H1 (cell line): ENCODE data around the gene GAPT. TPM values are rescaled to one million over a fixed set of nuclear protein-coding genes. Genes with fewer than 3 reads are reported as not detected.

Experiments
- CTCF ChIA-PET: fragments of 300-600 bp; sonication (Branson Sonifier 250); formaldehyde crosslinking; loops from one replicate; lab custom pipeline; 2021; ENCODE audit not compliant: partially characterized antibody; lab: Charles Lee
- POLR2A ChIA-PET: fragments of 300-600 bp; sonication (Branson Sonifier 250); formaldehyde crosslinking; loops from one replicate; lab custom pipeline; 2021; ENCODE audit warnings: inconsistent platforms; ENCODE audit not compliant: partially characterized antibody; lab: Charles Lee
- DNase-seq, 2 experiments: peaks; one replicate each; pipeline versions ENCODE4 v3.0.0 to v3.0.0-alpha.2; 2010 to 2022; ENCODE audit warnings: low spot score in 2 of 2, low read depth in 1 of 2, mixed read lengths in 1 of 2
- FAIRE-seq: peaks from 2 replicates; lab custom pipeline; 2011; peaks lifted over from hg19 to GRCh38; lab: Jason Lieb, UNC
- H2AFZ ChIP-seq: 2 replicates; pipeline ENCODE4 v1.8.1; 2012; ENCODE audit warnings: low read length, inconsistent platforms
- H2AK5ac ChIP-seq: 2 replicates; pipeline ENCODE4 v1.6.1; 2013; ENCODE audit warnings: low read depth, low read length
- H2BK120ac ChIP-seq: replicated peaks from 2 replicates; pipeline ENCODE3; 2013; ENCODE audit warnings: low read depth, low read length, inconsistent platforms
- H2BK12ac ChIP-seq: 2 replicates; pipeline ENCODE4 v1.6.1; 2013; ENCODE audit warnings: low read depth, low read length
- H2BK15ac ChIP-seq: 2 replicates; pipeline ENCODE4 v1.6.1; 2013; ENCODE audit warnings: low read length
- H2BK20ac ChIP-seq: 2 replicates; pipeline ENCODE4 v1.6.1; 2013; ENCODE audit warnings: low read length
- H2BK5ac ChIP-seq: 2 replicates; pipeline ENCODE4 v1.6.1; 2013; ENCODE audit warnings: low read depth, low read length
- H3K14ac ChIP-seq: 2 replicates; pipeline ENCODE4 v1.6.1; 2013; ENCODE audit warnings: inconsistent platforms; ENCODE audit not compliant: insufficient read length
- H3K18ac ChIP-seq: 2 replicates; pipeline ENCODE4 v1.6.1; 2013; ENCODE audit warnings: low read length; ENCODE audit errors: extremely low read depth
- H3K23ac ChIP-seq: 2 replicates; pipeline ENCODE4 v1.6.1; 2013; ENCODE audit warnings: inconsistent platforms; ENCODE audit not compliant: insufficient read length
- H3K23me2 ChIP-seq: 2 replicates; pipeline ENCODE4 v1.6.1; 2013; ENCODE audit warnings: low read depth, low read length
- H3K27ac ChIP-seq: 2 replicates; pipeline ENCODE4 v1.6.1; 2011; ENCODE audit warnings: low read depth, low read length, inconsistent platforms
- H3K27me3 ChIP-seq, 4 experiments: replicated peaks in 1 of 4; 1 replicate in 1 of 4; 2 replicates in 3 of 4; pipeline versions ENCODE4 v1.6.1 to v1.8.1; 2011 to 2013; ENCODE audit warnings: low read length in 3 of 4, mild to moderate bottlenecking in 3 of 4, inconsistent platforms in 2 of 4, mixed read lengths in 2 of 4, moderate library complexity in 1 of 4; ENCODE audit not compliant: control insufficient read depth in 3 of 4, insufficient read depth in 3 of 4; ENCODE audit errors: extremely low read depth in 1 of 4
- H3K36me3 ChIP-seq, 4 experiments: 2 replicates each; pipeline versions ENCODE4 v1.6.1 to v1.8.1; 2011 to 2013; ENCODE audit warnings: mild to moderate bottlenecking in 4 of 4, low read length in 3 of 4, moderate library complexity in 2 of 4, control low read depth in 1 of 4, inconsistent platforms in 1 of 4; ENCODE audit not compliant: insufficient read depth in 4 of 4, control insufficient read depth in 2 of 4
- H3K4ac ChIP-seq: replicated peaks from 2 replicates; pipeline ENCODE3; 2013; ENCODE audit warnings: low read length, low read depth, mixed read lengths, inconsistent platforms; ENCODE audit not compliant: insufficient read length
- H3K4me1 ChIP-seq, 4 experiments: replicated peaks in 1 of 4; 1 replicate in 1 of 4; 2 replicates in 3 of 4; pipeline versions ENCODE4 v1.6.1 to v1.8.1; 2011 to 2013; ENCODE audit warnings: low read length in 3 of 4, inconsistent platforms in 2 of 4, mixed read lengths in 1 of 4; ENCODE audit not compliant: insufficient read depth in 4 of 4, control insufficient read depth in 3 of 4
- H3K4me2 ChIP-seq, 2 experiments: 2 replicates each; pipeline versions ENCODE4 v1.6.1 to v1.8.1; 2011 to 2013; ENCODE audit warnings: low read depth in 2 of 2, low read length in 2 of 2, control low read depth in 1 of 2, inconsistent platforms in 1 of 2, mild to moderate bottlenecking in 1 of 2; ENCODE audit not compliant: insufficient read depth in 1 of 2
- H3K4me3 ChIP-seq, 4 experiments: fragments of 200-600, 300-600 bp in 1 of 4; sonication (generic), shearing (Covaris generic), sonication (Bioruptor Twin) in 1 of 4; 2 replicates each; pipeline versions ENCODE4 v1.5.1 to v1.8.1; 2011 to 2016; ENCODE audit warnings: low read length in 4 of 4, low read depth in 3 of 4, control low read depth in 2 of 4, inconsistent platforms in 2 of 4, mild to moderate bottlenecking in 2 of 4, mixed read lengths in 1 of 4, moderate library complexity in 1 of 4; ENCODE audit not compliant: insufficient read depth in 2 of 4; ENCODE audit errors: extremely low read depth in 1 of 4
- H3K56ac ChIP-seq: replicated peaks from 2 replicates; pipeline ENCODE3; 2013; ENCODE audit warnings: low read depth, mild to moderate bottlenecking, mixed read lengths, low read length, inconsistent platforms; ENCODE audit not compliant: insufficient read length
- H3K79me1 ChIP-seq: 2 replicates; pipeline ENCODE4 v1.6.1; 2013; ENCODE audit warnings: low read depth, low read length, control low read depth
- H3K79me2 ChIP-seq, 2 experiments: 2 replicates each; pipeline versions ENCODE4 v1.6.1 to v1.8.1; 2012 to 2013; ENCODE audit warnings: low read length in 2 of 2, mild to moderate bottlenecking in 2 of 2, inconsistent platforms in 1 of 2; ENCODE audit not compliant: insufficient read depth in 2 of 2, control insufficient read depth in 1 of 2
- H3K9ac ChIP-seq, 4 experiments: replicated peaks in 1 of 4; 1 replicate in 1 of 4; 2 replicates in 3 of 4; pipeline versions ENCODE4 v1.6.1 to v1.8.1; 2011 to 2013; ENCODE audit warnings: low read depth in 3 of 4, low read length in 3 of 4, control low read depth in 2 of 4, mild to moderate bottlenecking in 2 of 4, moderate library complexity in 2 of 4, inconsistent platforms in 1 of 4; ENCODE audit errors: extremely low read depth in 1 of 4
- H3K9me3 ChIP-seq, 2 experiments: 2 replicates each; pipeline versions ENCODE4 v1.6.1 to v1.8.1; 2012 to 2013; ENCODE audit warnings: mild to moderate bottlenecking in 2 of 2, moderate library complexity in 2 of 2, control low read depth in 1 of 2, inconsistent platforms in 1 of 2, low read depth in 1 of 2, low read length in 1 of 2, mixed read lengths in 1 of 2; ENCODE audit not compliant: insufficient read depth in 2 of 2
- H4K20me1 ChIP-seq, 2 experiments: replicated peaks in 1 of 2; 2 replicates each; pipeline versions ENCODE3 to v1.8.1; 2011 to 2013; ENCODE audit warnings: inconsistent platforms in 2 of 2, low read length in 2 of 2, mild to moderate bottlenecking in 1 of 2; ENCODE audit not compliant: insufficient read depth in 2 of 2, control insufficient read depth in 1 of 2
- H4K5ac ChIP-seq: 2 replicates; pipeline ENCODE4 v1.6.1; 2013; ENCODE audit warnings: low read length, low read depth, mixed read lengths, inconsistent platforms; ENCODE audit not compliant: insufficient read length
- H4K8ac ChIP-seq: 2 replicates; pipeline ENCODE4 v1.8.0; 2013; ENCODE audit warnings: mild to moderate bottlenecking, moderate library complexity, low read length, inconsistent platforms; ENCODE audit not compliant: insufficient read depth; ENCODE audit errors: extremely low read depth
- H4K91ac ChIP-seq: replicated peaks from 2 replicates; pipeline ENCODE3; 2013; ENCODE audit warnings: low read length, mixed read lengths, inconsistent platforms; ENCODE audit not compliant: insufficient read length
- BCL11A ChIP-seq, 2 experiments: IDR thresholded peaks; one replicate each; pipeline ENCODE4 v1.6.1; 2011; ENCODE audit warnings: low read depth in 2 of 2, low read length in 2 of 2, mild to moderate bottlenecking in 2 of 2
- CBX5 ChIP-seq: fragments of 300-800, 300-1000 bp; sonication (generic); IDR thresholded peaks from 2 replicates; pipeline ENCODE4 v1.7.1; 2016; ENCODE audit warnings: antibody characterized with exemption, low read length, low read depth
- PHF8 ChIP-seq: fragments of 200-600 bp; sonication (generic); conservative IDR thresholded peaks from 2 replicates; pipeline ENCODE4 v1.7.1; 2012; ENCODE audit warnings: low read depth, mild to moderate bottlenecking, inconsistent platforms, low read length, moderate library complexity
- TCF12 ChIP-seq: IDR thresholded peaks from 2 replicates; pipeline ENCODE4 v1.6.1; 2011; ENCODE audit warnings: low read depth, mild to moderate bottlenecking, low read length
- WGBS, 2 experiments: shearing (Covaris generic) in 1 of 2; methylation state at CpG; one replicate each; pipeline versions ENCODE4 v1.1.6 to v1.1.7; 2013 to 2015; ENCODE audit warnings: low lambda C conversion rate in 2 of 2, mixed read lengths in 2 of 2, inconsistent platforms in 1 of 2, low coverage in 1 of 2, missing lambda C conversion rate in 1 of 2; ENCODE audit not compliant: insufficient replicate concordance in 2 of 2, insufficient coverage in 1 of 2, insufficient read length in 1 of 2; ENCODE audit errors: extremely low coverage in 1 of 2, missing lambda C conversion rate in 1 of 2; 5-methylcytosine and 5-hydroxymethylcytosine counted together
- polyA plus RNA-seq, 7 experiments: library from polyadenylated mRNA; depleted of rRNA in 3 of 7; stranded (reverse) in 5 of 7; unstranded in 2 of 7; fragments of >200 nt in 5 of 7; fragments of 200-250 nt in 2 of 7; gene quantifications; 1 replicate in 5 of 7; 2 replicates in 1 of 7; 4 replicates in 1 of 7; pipeline versions ENCODE4 v1.2.1 to v1.2.3, GENCODE V29; 2011 to 2013; ENCODE audit warnings: missing spikeins in 2 of 7, mixed read lengths in 2 of 7
- total RNA-seq: library from RNA; stranded (reverse); fragmentation: NEBNext Ultra II Directional; extraction: Animal tissue kit (Norgen Biotek cat#: 25700); gene quantifications from 2 replicates; pipeline ENCODE4 v1.2.1, GENCODE V29; 2021
- TF ChIP-seq, protein P1 (sequence below): IDR thresholded peaks from 2 replicates; pipeline ENCODE4 v1.6.1; 2012; ENCODE audit warnings: low read length, inconsistent platforms

Gene GAPT
- total and polyA plus RNA-seq, 2 of the 8 experiments (the other 6 are each of a cell fraction or from before 2014, with no cell fraction given): not detected

DNA sequence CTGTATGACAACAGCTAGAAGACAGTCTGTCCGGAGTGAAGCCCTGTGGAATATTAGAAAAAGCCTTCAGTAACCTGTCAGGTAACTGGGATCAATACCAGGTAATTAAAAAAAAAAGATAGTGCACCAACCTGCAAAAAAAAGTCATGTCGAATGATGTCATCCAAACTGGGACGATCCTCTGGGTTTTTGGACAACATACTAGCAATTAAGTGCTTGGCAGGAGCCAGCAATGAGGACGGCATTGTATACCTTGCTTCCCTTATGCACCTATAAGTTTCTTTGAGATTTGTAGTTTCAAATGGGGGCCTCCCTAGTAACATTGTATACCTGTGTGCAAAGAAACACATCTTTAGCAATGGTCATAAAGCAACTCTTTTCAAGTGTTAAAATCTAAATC lies 34.2 kb upstream of the GAPT start:
- no peak overlapping the region for H2BK120ac ChIP-seq
- H2BK20ac ChIP-seq: no peak overlapping the region
- WGBS, 2 experiments: 67% methylated on average over 4 of the region's 4 CpGs; no CpG with 5 or more reads in 1 of the 2 experiments
- no peaks in the 10 kb centered on the region for H3K9me3 ChIP-seq
- H4K8ac ChIP-seq: no peak overlapping the region
- 0 out of 4 replicates have a peak, but pooled peaks cover 0 to 2% of the 10 kb centered on the region in 2 experiments for H3K79me2 ChIP-seq
- no peak overlapping the region for H3K14ac ChIP-seq
- H3K4ac ChIP-seq: no peak overlapping the region
- H4K91ac ChIP-seq: no peak overlapping the region
- H3K36me3 ChIP-seq: peaks cover 8 to 35% (median 26%) of the 10 kb centered on the region in 4 experiments
- H3K4me2 ChIP-seq: no peak overlapping the region
- H3K23ac ChIP-seq: no peak overlapping the region
- H3K4me1 ChIP-seq: peaks cover 0 to 4% (median 3%) of the 10 kb centered on the region in 4 experiments; a peak in 3 of 7 replicates
- CTCF ChIA-PET: interaction anchor here (1.4 to 1.6 kb wide), 2 partner anchors 678 to 807 kb away, joined by 3 to 5 read pairs; no protein-coding TSS in a partner anchor
- POLR2A ChIA-PET: no interaction called here
- H2AFZ ChIP-seq: no peak overlapping the region
- H2BK12ac ChIP-seq: no peak overlapping the region
- H3K79me1 ChIP-seq: no peaks in the 10 kb centered on the region
- DNase-seq (no peak), FAIRE-seq (no peak)
- H3K27me3 ChIP-seq: peaks cover 0 to 3% (median 2%) of the 10 kb centered on the region in 4 experiments; a peak in 3 of 7 replicates
- H4K20me1 ChIP-seq: peaks cover 0 to 2% of the 10 kb centered on the region in 2 experiments
- no peak overlapping the region for H3K56ac ChIP-seq
- no peak overlapping the region for H3K27ac ChIP-seq
- no peaks in the 10 kb centered on the region; the same call in 1 of the 2 replicates for H3K23me2 ChIP-seq
- no peak overlapping the region for H2BK15ac ChIP-seq
- no peak overlapping the region for H2BK5ac ChIP-seq
- no peak overlapping the region for H3K9ac ChIP-seq
- no peak overlapping the region for H3K4me3 ChIP-seq
- H4K5ac ChIP-seq: no peak overlapping the region
- no peak overlapping the region for H3K18ac ChIP-seq
- H2AK5ac ChIP-seq: no peak overlapping the region
- TF ChIP-seq PHF8 (no peak), BCL11A (IDR thresholded peaks at IDR 0.05; ENCODE audit: low read depth in 2 of 2, low read length in 2 of 2) (no peak), CBX5 (no peak), TCF12 (no peak)
- TF ChIP-seq, protein P1, sequence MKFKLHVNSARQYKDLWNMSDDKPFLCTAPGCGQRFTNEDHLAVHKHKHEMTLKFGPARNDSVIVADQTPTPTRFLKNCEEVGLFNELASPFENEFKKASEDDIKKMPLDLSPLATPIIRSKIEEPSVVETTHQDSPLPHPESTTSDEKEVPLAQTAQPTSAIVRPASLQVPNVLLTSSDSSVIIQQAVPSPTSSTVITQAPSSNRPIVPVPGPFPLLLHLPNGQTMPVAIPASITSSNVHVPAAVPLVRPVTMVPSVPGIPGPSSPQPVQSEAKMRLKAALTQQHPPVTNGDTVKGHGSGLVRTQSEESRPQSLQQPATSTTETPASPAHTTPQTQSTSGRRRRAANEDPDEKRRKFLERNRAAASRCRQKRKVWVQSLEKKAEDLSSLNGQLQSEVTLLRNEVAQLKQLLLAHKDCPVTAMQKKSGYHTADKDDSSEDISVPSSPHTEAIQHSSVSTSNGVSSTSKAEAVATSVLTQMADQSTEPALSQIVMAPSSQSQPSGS: no peak
